WTC11 (cell line): Measurements from ENCODE around the gene RIMBP2. TPM values are rescaled to one million over a fixed set of nuclear protein-coding genes. Genes with fewer than 3 reads are reported as not detected.

Source experiments
- ATAC-seq: fragments of 200-7000 bp; cut with Tn5 transposase; 2 replicates; pipeline ENCODE4 v1.10.0; 2021; ENCODE audit warnings: mild to moderate bottlenecking, moderate library complexity
- CTCF ChIA-PET: fragments of 300-600 bp; sonication (Branson Sonifier 250); formaldehyde crosslinking; loops from one replicate; lab custom pipeline; 2021; ENCODE audit warnings: antibody characterized with exemption; lab: Charles Lee
- POLR2A ChIA-PET: fragments of 350-600 bp; sonication (Branson Sonifier 250); formaldehyde crosslinking; loops from one replicate; lab custom pipeline; 2021; ENCODE audit warnings: antibody characterized with exemption; lab: Charles Lee
- DNase-seq: peaks from one replicate; pipeline ENCODE4 v3.0.0; 2021; ENCODE audit warnings: low spot score
- H3K27ac Mint-ChIP-seq: 2 replicates; pipeline ENCODE4 v1.8.0; 2021; ENCODE audit warnings: mixed read lengths
- H3K27me3 Mint-ChIP-seq: 2 replicates; pipeline ENCODE4 v1.8.0; 2021; ENCODE audit warnings: low read depth, mild to moderate bottlenecking, moderate library complexity, mixed read lengths
- H3K36me3 Mint-ChIP-seq: 2 replicates; pipeline ENCODE4 v1.8.0; 2021; ENCODE audit warnings: mixed read lengths
- H3K4me1 Mint-ChIP-seq: 2 replicates; pipeline ENCODE4 v1.8.0; 2022; ENCODE audit warnings: mixed read lengths
- H3K4me3 Mint-ChIP-seq: 2 replicates; pipeline ENCODE4 v1.8.0; 2021; ENCODE audit warnings: mild to moderate bottlenecking, moderate library complexity, mixed read lengths
- H3K9me3 Mint-ChIP-seq: 2 replicates; pipeline ENCODE4 v1.8.0; 2021; ENCODE audit warnings: mixed read lengths
- CBFB ChIP-seq: sonication (generic); formaldehyde crosslinking; IDR thresholded peaks from 2 replicates; pipeline ENCODE4 v1.8.1; 2022; ENCODE audit warnings: mild to moderate bottlenecking, low read depth, missing genetic modification reagents
- CREB1 ChIP-seq: sonication (generic); formaldehyde crosslinking; IDR thresholded peaks from 2 replicates; pipeline ENCODE4 v1.8.0; 2023; ENCODE audit warnings: mild to moderate bottlenecking, missing genetic modification reagents
- ETV6 ChIP-seq: sonication (generic); formaldehyde crosslinking; IDR thresholded peaks from 2 replicates; pipeline ENCODE4 v1.8.1; 2022; ENCODE audit warnings: mild to moderate bottlenecking, missing genetic modification reagents
- FOXJ3 ChIP-seq: sonication (generic); formaldehyde crosslinking; IDR thresholded peaks from 2 replicates; pipeline ENCODE4 v1.9.0; 2021; ENCODE audit warnings: missing genetic modification reagents, mild to moderate bottlenecking, borderline replicate concordance
- FOXK1 ChIP-seq: sonication (generic); formaldehyde crosslinking; IDR thresholded peaks from 2 replicates; pipeline ENCODE4 v1.8.0; 2022; ENCODE audit warnings: mild to moderate bottlenecking, moderate library complexity, missing genetic modification reagents
- HMGA2 ChIP-seq: fragments of 250-450 bp; sonication (Bioruptor Pico); IDR thresholded peaks from 2 replicates; pipeline ENCODE4 v1.4.0; 2021; ENCODE audit warnings: mild to moderate bottlenecking, moderate library complexity
- JAZF1 ChIP-seq: fragments of 250-450 bp; sonication (Bioruptor Pico); IDR thresholded peaks from 2 replicates; pipeline ENCODE4 v1.9.0; 2021; ENCODE audit warnings: moderate library complexity, mild to moderate bottlenecking, inconsistent platforms
- NR2C2 ChIP-seq: sonication (generic); formaldehyde crosslinking; IDR thresholded peaks from 2 replicates; pipeline ENCODE4 v1.8.0; 2022; ENCODE audit warnings: mild to moderate bottlenecking, missing genetic modification reagents
- NR3C1 ChIP-seq: sonication (generic); formaldehyde crosslinking; conservative IDR thresholded peaks from 2 replicates; pipeline ENCODE4 v1.8.1; 2023; ENCODE audit warnings: low read depth, mild to moderate bottlenecking, missing genetic modification reagents
- PRRX2 ChIP-seq: fragments of 250-450 bp; sonication (Bioruptor Pico); IDR thresholded peaks from 2 replicates; pipeline ENCODE4 v1.8.0; 2021; ENCODE audit warnings: mild to moderate bottlenecking
- SOX15 ChIP-seq: fragments of 250-450 bp; sonication (Bioruptor Pico); IDR thresholded peaks from 2 replicates; pipeline ENCODE4 v1.9.0; 2021; ENCODE audit warnings: mild to moderate bottlenecking
- ZNF219 ChIP-seq: sonication (generic); formaldehyde crosslinking; IDR thresholded peaks from 2 replicates; pipeline ENCODE4 v1.8.0; 2023; ENCODE audit warnings: missing genetic modification reagents, mild to moderate bottlenecking, borderline replicate concordance
- ZNF232 ChIP-seq: sonication (generic); formaldehyde crosslinking; IDR thresholded peaks from 2 replicates; pipeline ENCODE4 v1.8.0; 2022; ENCODE audit warnings: mild to moderate bottlenecking, missing genetic modification reagents
- ZNF317 ChIP-seq: sonication (generic); formaldehyde crosslinking; IDR thresholded peaks from 2 replicates; pipeline ENCODE4 v1.8.1; 2023; ENCODE audit warnings: low read depth, mild to moderate bottlenecking, moderate library complexity, missing genetic modification reagents, borderline replicate concordance
- ZNF416 ChIP-seq: fragments of 250-450 bp; sonication (Bioruptor Pico); IDR thresholded peaks from 2 replicates; pipeline ENCODE4 v1.9.0; 2021; ENCODE audit warnings: mild to moderate bottlenecking, inconsistent platforms
- ZNF671 ChIP-seq: fragments of 250-450 bp; sonication (Bioruptor Pico); IDR thresholded peaks from 2 replicates; pipeline ENCODE4 v1.8.0; 2021; ENCODE audit warnings: mild to moderate bottlenecking
- total RNA-seq: library from RNA; stranded (reverse); gene quantifications from 3 replicates; pipeline ENCODE4 v1.2.3, GENCODE V29; 2021
- TF ChIP-seq, protein P1 (sequence below): sonication (generic); formaldehyde crosslinking; conservative IDR thresholded peaks from 2 replicates; pipeline ENCODE4 v1.8.1; 2023; ENCODE audit warnings: mild to moderate bottlenecking, low read depth, missing genetic modification reagents, moderate library complexity
- TF ChIP-seq, protein P2 (sequence below): sonication (generic); formaldehyde crosslinking; IDR thresholded peaks from 2 replicates; pipeline ENCODE4 v1.8.1; 2023; ENCODE audit warnings: mild to moderate bottlenecking, missing genetic modification reagents, moderate library complexity
- TF ChIP-seq, protein P3 (sequence below): sonication (generic); formaldehyde crosslinking; IDR thresholded peaks from 2 replicates; pipeline ENCODE4 v1.8.0; 2023; ENCODE audit warnings: missing genetic modification reagents
- TF ChIP-seq, protein P4 (sequence below): sonication (generic); formaldehyde crosslinking; IDR thresholded peaks from 2 replicates; pipeline ENCODE4 v1.8.1; 2022; ENCODE audit warnings: low read depth, missing genetic modification reagents, borderline replicate concordance
- TF ChIP-seq, protein P5 (sequence below): sonication (generic); formaldehyde crosslinking; IDR thresholded peaks from 2 replicates; pipeline ENCODE4 v1.8.0; 2022; ENCODE audit warnings: mild to moderate bottlenecking, missing genetic modification reagents
- TF ChIP-seq, protein P6 (sequence below): fragments of 250-450 bp; sonication (Bioruptor Pico); IDR thresholded peaks from 2 replicates; pipeline ENCODE4 v1.9.0; 2021; ENCODE audit warnings: mild to moderate bottlenecking

Gene RIMBP2
- total RNA-seq, 1 experiment from 2014 or later, result 2.6 TPM

DNA sequence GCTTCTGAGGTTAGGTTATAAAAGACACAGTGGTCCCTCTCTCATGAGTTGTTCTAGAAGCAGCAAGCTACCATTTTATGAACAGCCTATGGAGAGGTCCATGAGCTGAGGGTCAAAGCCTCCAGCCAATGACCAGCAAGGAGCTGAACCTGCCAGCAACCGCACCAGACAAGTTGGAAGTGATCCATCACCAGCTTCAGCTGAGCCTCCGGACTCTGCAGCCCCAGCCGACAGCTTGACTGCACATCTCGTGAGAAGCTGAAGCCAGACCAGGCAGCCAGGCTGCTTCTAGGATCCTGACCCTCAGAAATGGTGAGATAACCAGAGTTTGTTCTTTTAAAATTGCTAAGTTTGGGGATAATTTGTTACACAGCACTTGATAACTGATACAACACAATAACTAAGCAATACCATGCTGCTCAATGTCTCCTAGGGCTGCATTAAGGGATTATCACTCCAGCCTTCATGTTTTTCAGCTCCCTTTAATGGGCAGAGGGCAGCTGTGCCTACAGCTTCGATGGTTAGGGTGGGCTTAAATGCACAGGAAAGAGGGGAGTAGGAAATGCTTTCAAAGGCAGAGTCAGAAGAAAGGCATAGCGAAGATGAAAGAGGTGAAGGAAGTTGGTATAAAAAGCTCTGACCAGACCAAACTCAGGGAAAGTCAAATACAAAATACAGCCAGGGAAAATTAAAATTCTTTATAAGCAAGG lies 149.5 kb downstream of the RIMBP2 start (continued):
- TF ChIP-seq, protein P1, sequence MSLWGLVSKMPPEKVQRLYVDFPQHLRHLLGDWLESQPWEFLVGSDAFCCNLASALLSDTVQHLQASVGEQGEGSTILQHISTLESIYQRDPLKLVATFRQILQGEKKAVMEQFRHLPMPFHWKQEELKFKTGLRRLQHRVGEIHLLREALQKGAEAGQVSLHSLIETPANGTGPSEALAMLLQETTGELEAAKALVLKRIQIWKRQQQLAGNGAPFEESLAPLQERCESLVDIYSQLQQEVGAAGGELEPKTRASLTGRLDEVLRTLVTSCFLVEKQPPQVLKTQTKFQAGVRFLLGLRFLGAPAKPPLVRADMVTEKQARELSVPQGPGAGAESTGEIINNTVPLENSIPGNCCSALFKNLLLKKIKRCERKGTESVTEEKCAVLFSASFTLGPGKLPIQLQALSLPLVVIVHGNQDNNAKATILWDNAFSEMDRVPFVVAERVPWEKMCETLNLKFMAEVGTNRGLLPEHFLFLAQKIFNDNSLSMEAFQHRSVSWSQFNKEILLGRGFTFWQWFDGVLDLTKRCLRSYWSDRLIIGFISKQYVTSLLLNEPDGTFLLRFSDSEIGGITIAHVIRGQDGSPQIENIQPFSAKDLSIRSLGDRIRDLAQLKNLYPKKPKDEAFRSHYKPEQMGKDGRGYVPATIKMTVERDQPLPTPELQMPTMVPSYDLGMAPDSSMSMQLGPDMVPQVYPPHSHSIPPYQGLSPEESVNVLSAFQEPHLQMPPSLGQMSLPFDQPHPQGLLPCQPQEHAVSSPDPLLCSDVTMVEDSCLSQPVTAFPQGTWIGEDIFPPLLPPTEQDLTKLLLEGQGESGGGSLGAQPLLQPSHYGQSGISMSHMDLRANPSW (CRISPR knock-in tag), result no peak
- TF ChIP-seq, protein P2, sequence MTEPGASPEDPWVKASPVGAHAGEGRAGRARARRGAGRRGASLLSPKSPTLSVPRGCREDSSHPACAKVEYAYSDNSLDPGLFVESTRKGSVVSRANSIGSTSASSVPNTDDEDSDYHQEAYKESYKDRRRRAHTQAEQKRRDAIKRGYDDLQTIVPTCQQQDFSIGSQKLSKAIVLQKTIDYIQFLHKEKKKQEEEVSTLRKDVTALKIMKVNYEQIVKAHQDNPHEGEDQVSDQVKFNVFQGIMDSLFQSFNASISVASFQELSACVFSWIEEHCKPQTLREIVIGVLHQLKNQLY, result no peak
- TF ChIP-seq FOXK1 (CRISPR knock-in tag), result no peak
- TF ChIP-seq HMGA2 (CRISPR knock-in tag), result no peak
- no peak for TF ChIP-seq NR3C1
- no peak for TF ChIP-seq PRRX2 (CRISPR knock-in tag)
- no peak for TF ChIP-seq ZNF232 (CRISPR knock-in tag)
- no peak for TF ChIP-seq SOX15
- TF ChIP-seq, protein P3, sequence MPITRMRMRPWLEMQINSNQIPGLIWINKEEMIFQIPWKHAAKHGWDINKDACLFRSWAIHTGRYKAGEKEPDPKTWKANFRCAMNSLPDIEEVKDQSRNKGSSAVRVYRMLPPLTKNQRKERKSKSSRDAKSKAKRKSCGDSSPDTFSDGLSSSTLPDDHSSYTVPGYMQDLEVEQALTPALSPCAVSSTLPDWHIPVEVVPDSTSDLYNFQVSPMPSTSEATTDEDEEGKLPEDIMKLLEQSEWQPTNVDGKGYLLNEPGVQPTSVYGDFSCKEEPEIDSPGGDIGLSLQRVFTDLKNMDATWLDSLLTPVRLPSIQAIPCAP, result no peak
- no peak for TF ChIP-seq FOXJ3 (CRISPR knock-in tag)
- TF ChIP-seq NR2C2 (CRISPR knock-in tag), result no peak
- TF ChIP-seq, protein P4, sequence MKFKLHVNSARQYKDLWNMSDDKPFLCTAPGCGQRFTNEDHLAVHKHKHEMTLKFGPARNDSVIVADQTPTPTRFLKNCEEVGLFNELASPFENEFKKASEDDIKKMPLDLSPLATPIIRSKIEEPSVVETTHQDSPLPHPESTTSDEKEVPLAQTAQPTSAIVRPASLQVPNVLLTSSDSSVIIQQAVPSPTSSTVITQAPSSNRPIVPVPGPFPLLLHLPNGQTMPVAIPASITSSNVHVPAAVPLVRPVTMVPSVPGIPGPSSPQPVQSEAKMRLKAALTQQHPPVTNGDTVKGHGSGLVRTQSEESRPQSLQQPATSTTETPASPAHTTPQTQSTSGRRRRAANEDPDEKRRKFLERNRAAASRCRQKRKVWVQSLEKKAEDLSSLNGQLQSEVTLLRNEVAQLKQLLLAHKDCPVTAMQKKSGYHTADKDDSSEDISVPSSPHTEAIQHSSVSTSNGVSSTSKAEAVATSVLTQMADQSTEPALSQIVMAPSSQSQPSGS (CRISPR knock-in tag), result no peak
- no peak for TF ChIP-seq ZNF416 (CRISPR knock-in tag)
- TF ChIP-seq, protein P5, sequence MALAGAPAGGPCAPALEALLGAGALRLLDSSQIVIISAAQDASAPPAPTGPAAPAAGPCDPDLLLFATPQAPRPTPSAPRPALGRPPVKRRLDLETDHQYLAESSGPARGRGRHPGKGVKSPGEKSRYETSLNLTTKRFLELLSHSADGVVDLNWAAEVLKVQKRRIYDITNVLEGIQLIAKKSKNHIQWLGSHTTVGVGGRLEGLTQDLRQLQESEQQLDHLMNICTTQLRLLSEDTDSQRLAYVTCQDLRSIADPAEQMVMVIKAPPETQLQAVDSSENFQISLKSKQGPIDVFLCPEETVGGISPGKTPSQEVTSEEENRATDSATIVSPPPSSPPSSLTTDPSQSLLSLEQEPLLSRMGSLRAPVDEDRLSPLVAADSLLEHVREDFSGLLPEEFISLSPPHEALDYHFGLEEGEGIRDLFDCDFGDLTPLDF (CRISPR knock-in tag), result no peak

DNA sequence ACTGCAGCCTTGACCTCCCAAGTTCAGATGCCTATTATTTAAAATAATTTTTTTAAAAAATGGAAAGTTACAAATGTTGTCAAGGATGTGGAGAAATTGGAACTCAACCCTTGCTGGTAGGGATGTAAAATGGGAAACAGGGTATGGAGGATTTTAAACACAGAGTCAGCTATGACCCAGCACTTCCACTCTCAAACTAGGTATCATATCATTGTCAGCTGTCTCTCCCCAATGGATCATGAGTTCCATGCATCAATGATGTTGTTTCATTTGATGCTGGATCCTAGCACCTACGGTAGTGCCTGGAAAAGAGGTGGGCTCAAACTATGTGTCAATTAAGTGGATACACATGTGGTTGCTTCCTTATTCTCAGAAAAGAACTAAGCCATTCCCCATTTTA lies 150.9 kb downstream of the RIMBP2 start:
- no peak overlapping the region for H3K27ac Mint-ChIP-seq
- ChIA-PET CTCF (no interaction called here), POLR2A (no interaction called here)
- H3K4me1 Mint-ChIP-seq, result 0 out of 2 replicates have a peak, but pooled peaks cover 3% of the 10 kb centered on the region
- peaks cover 37% of the 10 kb centered on the region for H3K9me3 Mint-ChIP-seq
- peaks cover 12% of the 10 kb centered on the region for H3K36me3 Mint-ChIP-seq
- H3K27me3 Mint-ChIP-seq, result no peaks in the 10 kb centered on the region
- ATAC-seq, result no peak
- TF ChIP-seq, protein P3, result no peak
- TF ChIP-seq ZNF317, result peak; percentile 94
- TF ChIP-seq, all 79 proteins: peak for 1
- H3K4me3 Mint-ChIP-seq, result no peak overlapping the region
- DNase-seq, result no peak

DNA sequence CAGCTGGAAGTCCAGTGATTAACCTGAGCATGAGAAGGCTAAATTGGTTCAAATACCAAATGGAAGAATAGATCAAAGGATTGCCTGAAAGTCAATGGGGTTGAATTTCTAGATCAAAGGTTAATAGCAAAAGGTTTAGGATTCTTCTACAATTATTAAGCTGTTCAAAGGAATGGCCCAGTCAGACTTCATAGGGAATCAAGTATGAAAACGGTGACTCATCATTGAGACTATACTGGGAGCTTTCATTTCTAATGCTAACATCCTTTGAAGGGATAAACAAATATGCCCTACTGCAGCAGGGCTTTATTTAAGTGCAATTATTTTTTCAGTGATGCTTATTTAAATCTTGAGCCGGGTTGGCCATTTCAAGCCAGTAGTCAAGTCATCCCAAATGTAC lies 152.8 kb downstream of the RIMBP2 start:
- H3K27me3 Mint-ChIP-seq, result no peaks in the 10 kb centered on the region; the same call in 1 of the 2 replicates
- POLR2A ChIA-PET, result no interaction called here
- peaks cover 37% of the 10 kb centered on the region for H3K9me3 Mint-ChIP-seq
- H3K4me3 Mint-ChIP-seq, result no peak overlapping the region
- DNase-seq (no peak), ATAC-seq (no peak)
- CTCF ChIA-PET, result interaction anchor here (1.8 kb wide), 1 partner anchor 184 kb away, joined by 7 read pairs; no protein-coding TSS in a partner anchor
- H3K4me1 Mint-ChIP-seq, result 0 out of 2 replicates have a peak, but pooled peaks cover 3% of the 10 kb centered on the region
- H3K36me3 Mint-ChIP-seq, result peaks cover 12% of the 10 kb centered on the region
- TF ChIP-seq ETV6 (CRISPR knock-in tag) (no peak), JAZF1 (CRISPR knock-in tag) (no peak), ZNF219 (CRISPR knock-in tag) (no peak), SOX15 (no peak), CREB1 (no peak), ZNF671 (CRISPR knock-in tag) (no peak), NR3C1 (no peak), NR2C2 (CRISPR knock-in tag) (no peak), CBFB (CRISPR knock-in tag) (no peak), PRRX2 (CRISPR knock-in tag) (no peak)
- TF ChIP-seq, protein P6, sequence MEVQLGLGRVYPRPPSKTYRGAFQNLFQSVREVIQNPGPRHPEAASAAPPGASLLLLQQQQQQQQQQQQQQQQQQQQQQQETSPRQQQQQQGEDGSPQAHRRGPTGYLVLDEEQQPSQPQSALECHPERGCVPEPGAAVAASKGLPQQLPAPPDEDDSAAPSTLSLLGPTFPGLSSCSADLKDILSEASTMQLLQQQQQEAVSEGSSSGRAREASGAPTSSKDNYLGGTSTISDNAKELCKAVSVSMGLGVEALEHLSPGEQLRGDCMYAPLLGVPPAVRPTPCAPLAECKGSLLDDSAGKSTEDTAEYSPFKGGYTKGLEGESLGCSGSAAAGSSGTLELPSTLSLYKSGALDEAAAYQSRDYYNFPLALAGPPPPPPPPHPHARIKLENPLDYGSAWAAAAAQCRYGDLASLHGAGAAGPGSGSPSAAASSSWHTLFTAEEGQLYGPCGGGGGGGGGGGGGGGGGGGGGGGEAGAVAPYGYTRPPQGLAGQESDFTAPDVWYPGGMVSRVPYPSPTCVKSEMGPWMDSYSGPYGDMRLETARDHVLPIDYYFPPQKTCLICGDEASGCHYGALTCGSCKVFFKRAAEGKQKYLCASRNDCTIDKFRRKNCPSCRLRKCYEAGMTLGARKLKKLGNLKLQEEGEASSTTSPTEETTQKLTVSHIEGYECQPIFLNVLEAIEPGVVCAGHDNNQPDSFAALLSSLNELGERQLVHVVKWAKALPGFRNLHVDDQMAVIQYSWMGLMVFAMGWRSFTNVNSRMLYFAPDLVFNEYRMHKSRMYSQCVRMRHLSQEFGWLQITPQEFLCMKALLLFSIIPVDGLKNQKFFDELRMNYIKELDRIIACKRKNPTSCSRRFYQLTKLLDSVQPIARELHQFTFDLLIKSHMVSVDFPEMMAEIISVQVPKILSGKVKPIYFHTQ (CRISPR knock-in tag), result no peak
- no peak overlapping the region for H3K27ac Mint-ChIP-seq
